K562 (cell line): ENCODE data around the gene ANGEL2. TPM values are rescaled to one million over a fixed set of nuclear protein-coding genes. Genes with fewer than 3 reads are reported as not detected.

Experiments
- ATAC-seq: fragments of 200-7000 bp; cut with Tn5 transposase; 3 replicates; pipeline ENCODE4 v1.9.1; 2020; ENCODE audit warnings: moderate library complexity
- BruUV-seq: library from RNA; stranded (reverse); fragments of 400-500 nt; replicated peaks from 2 replicates; lab custom pipeline; 2021; lab: Mats Ljungman, UMichigan
- CTCF ChIA-PET: fragments of 300-600 bp; formaldehyde crosslinking; extraction: SDS; loops from one replicate; lab custom pipeline; 2021; ENCODE audit warnings: low intra/inter-chr PET ratio; lab: Yijun Ruan, JAX
- POLR2A ChIA-PET: fragments of 300-600, 350-650 bp; sonication (Branson Sonifier 250); formaldehyde crosslinking; extraction: SDS; loops from one replicate; lab custom pipeline; 2021; ENCODE audit warnings: antibody characterized with exemption, inconsistent platforms; lab: Yijun Ruan, JAX
- DNase-seq, 4 experiments: peaks; one replicate each; pipeline versions ENCODE4 v3.0.0 to v3.0.0-alpha.2; 2011 to 2018; ENCODE audit warnings: low spot score in 3 of 4, mixed read lengths in 3 of 4; ENCODE audit errors: extremely low read depth in 1 of 4
- FAIRE-seq: peaks from 2 replicates; lab custom pipeline; 2011; peaks lifted over from hg19 to GRCh38; lab: Jason Lieb, UNC
- H2AFZ ChIP-seq: 2 replicates; pipeline ENCODE4 v1.6.0; 2011; ENCODE audit warnings: low read depth, low read length, control low read depth, inconsistent platforms
- H3K27ac ChIP-seq: fragments of 200-600 bp; 3 replicates; pipeline ENCODE4 v1.8.0; 2011; ENCODE audit warnings: low read depth, mild to moderate bottlenecking, control low read depth, inconsistent platforms, low read length, moderate library complexity, mixed read lengths; ENCODE audit errors: extremely low read depth
- H3K27me3 ChIP-seq, 2 experiments: fragments of 300-600 bp in 1 of 2; 2 replicates in 1 of 2; 3 replicates in 1 of 2; pipeline versions ENCODE4 v1.6.0 to v1.8.0; 2011; ENCODE audit warnings: inconsistent platforms in 2 of 2, low read length in 2 of 2, mild to moderate bottlenecking in 1 of 2, mixed read lengths in 1 of 2, moderate library complexity in 1 of 2; ENCODE audit not compliant: control insufficient read depth in 2 of 2, insufficient read depth in 2 of 2
- H3K36me3 ChIP-seq: fragments of 300-600 bp; 3 replicates; pipeline ENCODE4 v1.8.0; 2011; ENCODE audit warnings: mild to moderate bottlenecking, low read length, inconsistent platforms; ENCODE audit not compliant: control insufficient read depth, insufficient read depth
- H3K4me1 ChIP-seq, 2 experiments: fragments of 200-600 bp in 1 of 2; replicated peaks in 1 of 2; 2 replicates in 1 of 2; 3 replicates in 1 of 2; pipeline versions ENCODE4 v1.5.1 to v1.8.0; 2011; ENCODE audit warnings: inconsistent platforms in 2 of 2, low read length in 2 of 2, mild to moderate bottlenecking in 1 of 2, mixed read lengths in 1 of 2, moderate library complexity in 1 of 2; ENCODE audit not compliant: control insufficient read depth in 2 of 2, insufficient read depth in 2 of 2
- H3K4me2 ChIP-seq: 2 replicates; pipeline ENCODE4 v1.6.1; 2011; ENCODE audit warnings: low read length, control low read depth, inconsistent platforms, mixed read lengths; ENCODE audit not compliant: insufficient read depth
- H3K4me3 ChIP-seq: fragments of 200-600 bp; sonication (generic), shearing (Covaris generic); 2 replicates; pipeline ENCODE4 v1.5.1; 2016; ENCODE audit warnings: control low read depth, inconsistent platforms
- H3K79me2 ChIP-seq: fragments of 200-600 bp; 3 replicates; pipeline ENCODE4 v1.8.0; 2011; ENCODE audit warnings: low read length, inconsistent platforms; ENCODE audit not compliant: control insufficient read depth, insufficient read depth
- H3K9ac ChIP-seq, 2 experiments: 2 replicates each; pipeline versions ENCODE4 v1.6.0 to v1.6.1; 2011; ENCODE audit warnings: low read depth in 2 of 2, low read length in 2 of 2, control low read depth in 1 of 2, inconsistent platforms in 1 of 2, mild to moderate bottlenecking in 1 of 2, mixed read lengths in 1 of 2; ENCODE audit not compliant: insufficient read depth in 1 of 2
- H3K9me1 ChIP-seq: one replicate; pipeline ENCODE4 v1.6.0; 2011; ENCODE audit warnings: inconsistent platforms, mild to moderate bottlenecking, low read length, moderate library complexity; ENCODE audit not compliant: control insufficient read depth, insufficient read depth
- H3K9me3 ChIP-seq: replicated peaks from 2 replicates; pipeline ENCODE4 v1.5.1; 2011; ENCODE audit warnings: low read depth, low read length, inconsistent platforms; ENCODE audit not compliant: control insufficient read depth, insufficient read depth
- H4K20me1 ChIP-seq: replicated peaks from 2 replicates; pipeline ENCODE4 v1.6.1; 2011; ENCODE audit warnings: low read length, inconsistent platforms, mixed read lengths; ENCODE audit not compliant: control insufficient read depth, insufficient read depth
- EHMT2 ChIP-seq: fragments of 450-650 bp; IDR thresholded peaks from 2 replicates; pipeline ENCODE4 v1.6.1; 2018; ENCODE audit warnings: antibody characterized with exemption
- ELF4 ChIP-seq: fragments of 450-650 bp; formaldehyde crosslinking; IDR thresholded peaks from 2 replicates; pipeline ENCODE4 v1.4.0; 2022; ENCODE audit warnings: missing genetic modification characterization
- ETS2 ChIP-seq: IDR thresholded peaks from 2 replicates; pipeline ENCODE4 v1.6.1; 2016; ENCODE audit warnings: borderline replicate concordance, missing genetic modification characterization, mild to moderate bottlenecking, moderate library complexity, missing compliant biosample characterization; ENCODE audit not compliant: poor library complexity, severe bottlenecking
- ETV1 ChIP-seq: fragments of 450-650 bp; conservative IDR thresholded peaks from 2 replicates; pipeline ENCODE4 v1.6.1; 2016; ENCODE audit warnings: missing genetic modification characterization, control low read depth, low read depth, missing compliant biosample characterization
- GATAD2B ChIP-seq: fragments of 450-650 bp; IDR thresholded peaks from 2 replicates; pipeline ENCODE4 v1.6.1; 2017; ENCODE audit warnings: mild to moderate bottlenecking, borderline replicate concordance
- JUND ChIP-seq, 2 experiments: IDR thresholded peaks; 2 replicates in 1 of 2; 3 replicates in 1 of 2; pipeline ENCODE4 v1.6.1; 2011; ENCODE audit warnings: borderline replicate concordance in 2 of 2, low read depth in 2 of 2, low read length in 2 of 2, improper control_type of control experiment in 1 of 2, missing biosample characterization in 1 of 2, missing genetic modification characterization in 1 of 2, missing genetic modification reagents in 1 of 2
- MXI1 ChIP-seq: IDR thresholded peaks from 2 replicates; pipeline ENCODE4 v1.6.1; 2011; ENCODE audit warnings: low read depth, mild to moderate bottlenecking, improper control_type of control experiment, low read length
- NCOA4 ChIP-seq: fragments of 450-650 bp; IDR thresholded peaks from 2 replicates; pipeline ENCODE4 v1.6.1; 2018; ENCODE audit warnings: mild to moderate bottlenecking; ENCODE audit not compliant: partially characterized antibody
- SMAD2 ChIP-seq: fragments of 150-350 bp; IDR thresholded peaks from 2 replicates; pipeline ENCODE4 v1.6.1; 2014; ENCODE audit warnings: low read depth, mild to moderate bottlenecking, low read length
- SMARCC2 ChIP-seq: fragments of 450-650 bp; IDR thresholded peaks from 2 replicates; pipeline ENCODE4 v1.6.1; 2017; ENCODE audit warnings: antibody characterized with exemption, moderate library complexity, mild to moderate bottlenecking, low read depth
- TCF7L2 ChIP-seq: fragments of 150-350 bp; IDR thresholded peaks from 2 replicates; pipeline ENCODE4 v1.6.1; 2016; ENCODE audit warnings: low read depth, mild to moderate bottlenecking, low read length, moderate library complexity
- TFAM ChIP-seq: fragments of 250-450 bp; sonication (Bioruptor Pico); conservative IDR thresholded peaks from 2 replicates; pipeline ENCODE4 v1.5.0; 2021; ENCODE audit warnings: mild to moderate bottlenecking, moderate library complexity
- ZNF134 ChIP-seq: fragments of 250-450 bp; sonication (Bioruptor Pico); conservative IDR thresholded peaks from 2 replicates; pipeline ENCODE4 v1.4.0; 2020
- ZNF143 ChIP-seq: sonication (generic); formaldehyde crosslinking; IDR thresholded peaks from 2 replicates; pipeline ENCODE4 v1.9.0; 2022; ENCODE audit warnings: mild to moderate bottlenecking, missing genetic modification reagents
- ZNF263 ChIP-seq: sonication (generic); formaldehyde crosslinking; IDR thresholded peaks from 2 replicates; pipeline ENCODE4 v1.8.0; 2022; ENCODE audit warnings: mild to moderate bottlenecking, missing genetic modification reagents, borderline replicate concordance
- ZNF77 ChIP-seq: fragments of 250-450 bp; sonication (Bioruptor Pico); IDR thresholded peaks from 2 replicates; pipeline ENCODE4 v1.5.0; 2020
- WGBS: fragments of 100-300 bp; shearing (Covaris generic); methylation state at CpG from one replicate; pipeline ENCODE4 v1.1.6; 2016; ENCODE audit warnings: low coverage, mixed read lengths; ENCODE audit not compliant: insufficient coverage; ENCODE audit errors: missing lambda C conversion rate; 5-methylcytosine and 5-hydroxymethylcytosine counted together
- in situ Hi-C: fragments of 300-500 bp; cut with MboI; formaldehyde crosslinking; loops from 4 replicates; pipeline ENCODE4 v1.15.0; 2018; ENCODE audit warnings: inconsistent platforms, mixed read lengths
- intact Hi-C: fragments of 100-400 bp; cut with micrococcal nuclease; formaldehyde crosslinking; loops from 2 replicates; pipeline ENCODE4 v1.14.2; 2022
- polyA plus RNA-seq, 8 experiments: library from polyadenylated mRNA; depleted of rRNA in 4 of 8; stranded (reverse) in 5 of 8; unstranded in 3 of 8; fragments of >200 nt; fragmentation: Nextera tagmentation in 2 of 8; fragmentation: Illumina TruSeq in 1 of 8; extraction: Ambion mirVana in 2 of 8; extraction: Trizol in 1 of 8; gene quantifications; 2 replicates each; pipeline versions ENCODE4 v1.2.1 to v1.2.3, GENCODE V29; 2011 to 2014; ENCODE audit warnings: inconsistent platforms in 1 of 8, missing spikeins in 1 of 8
- total RNA-seq, 7 experiments: library from RNA; depleted of rRNA in 6 of 7; stranded (reverse); fragments of >200 nt in 6 of 7; fragmentation: Illumina TruSeq in 2 of 7; extraction: Trizol in 2 of 7; gene quantifications; 2 replicates each; pipeline versions ENCODE4 v1.2.1 to v1.2.3, GENCODE V29; 2011 to 2021; ENCODE audit warnings: low replicate concordance in 1 of 7
- TF ChIP-seq, protein P1 (sequence below): sonication (generic); formaldehyde crosslinking; IDR thresholded peaks from 2 replicates; pipeline ENCODE4 v1.8.0; 2022; ENCODE audit warnings: mild to moderate bottlenecking, missing genetic modification reagents
- TF ChIP-seq, protein P2 (sequence below): fragments of 250-450 bp; sonication (Bioruptor Pico); IDR thresholded peaks from 2 replicates; pipeline ENCODE4 v1.8.0; 2021; ENCODE audit warnings: moderate library complexity, mild to moderate bottlenecking, inconsistent platforms

Gene ANGEL2
- total and polyA plus RNA-seq, 9 of the 15 experiments (the other 6 are each of a cell fraction or from before 2014, with no cell fraction given): 6.8 to 34.6 (median 26.2) TPM

DNA sequence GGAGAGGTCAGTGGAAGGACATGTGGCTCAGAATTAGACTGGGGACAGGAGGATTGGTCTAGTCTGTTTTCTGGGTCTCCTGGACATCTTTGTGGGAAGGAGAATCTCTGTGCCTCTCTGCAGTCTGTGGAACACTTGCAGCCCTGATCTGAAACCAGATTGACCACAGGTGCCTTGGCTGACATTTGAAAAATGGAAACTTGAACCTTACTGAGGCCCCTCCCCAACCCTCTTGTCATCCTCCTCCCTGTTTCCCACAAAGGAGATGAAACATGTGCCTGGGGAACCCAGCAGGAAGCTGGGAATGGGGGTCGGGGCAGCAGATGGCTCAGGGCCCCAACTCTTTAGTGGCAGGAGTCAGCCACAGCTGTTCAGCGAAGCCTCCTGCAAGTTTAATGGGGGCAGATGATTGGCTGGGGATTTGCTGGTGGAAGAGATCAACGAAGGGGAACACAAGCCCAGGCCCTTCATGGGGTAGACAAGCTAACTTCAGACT lies 47.3 kb downstream of the ANGEL2 start:
- no TSS peak for BruUV-seq
- POLR2A ChIA-PET: interaction anchor here (0.6 to 1.1 kb wide), 5 partner anchors 11 to 420 kb away, joined by 3 to 5 read pairs (median 3); no protein-coding TSS in a partner anchor
- no peak for TF ChIP-seq TCF7L2
- no peak for TF ChIP-seq JUND (IDR thresholded peaks at IDR 0.05; ENCODE audit: borderline replicate concordance, low read depth, low read length)
- no peak for TF ChIP-seq JUND (tag; IDR thresholded peaks at IDR 0.05; ENCODE audit: borderline replicate concordance, low read depth, low read length)
- no peak for TF ChIP-seq SMAD2
- TF ChIP-seq GATAD2B: no peak
- no peak for TF ChIP-seq ELF4 (CRISPR knock-in tag)
- no peak for TF ChIP-seq ETV1
- TF ChIP-seq ZNF143: no peak
- TF ChIP-seq, protein P1, sequence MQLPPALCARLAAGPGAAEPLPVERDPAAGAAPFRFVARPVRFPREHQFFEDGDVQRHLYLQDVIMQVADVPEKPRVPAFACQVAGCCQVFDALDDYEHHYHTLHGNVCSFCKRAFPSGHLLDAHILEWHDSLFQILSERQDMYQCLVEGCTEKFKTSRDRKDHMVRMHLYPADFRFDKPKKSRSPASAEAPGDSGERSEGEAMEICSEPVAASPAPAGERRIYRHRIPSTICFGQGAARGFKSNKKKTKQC: no peak
- TF ChIP-seq ETS2: no peak
- TF ChIP-seq ZNF263 (CRISPR knock-in tag): no peak
- no peak for TF ChIP-seq ZNF134
- TF ChIP-seq SMARCC2: no peak
- TF ChIP-seq TFAM (CRISPR knock-in tag): no peak
- no peak for TF ChIP-seq MXI1
- no peak for TF ChIP-seq EHMT2
- TF ChIP-seq, protein P2, sequence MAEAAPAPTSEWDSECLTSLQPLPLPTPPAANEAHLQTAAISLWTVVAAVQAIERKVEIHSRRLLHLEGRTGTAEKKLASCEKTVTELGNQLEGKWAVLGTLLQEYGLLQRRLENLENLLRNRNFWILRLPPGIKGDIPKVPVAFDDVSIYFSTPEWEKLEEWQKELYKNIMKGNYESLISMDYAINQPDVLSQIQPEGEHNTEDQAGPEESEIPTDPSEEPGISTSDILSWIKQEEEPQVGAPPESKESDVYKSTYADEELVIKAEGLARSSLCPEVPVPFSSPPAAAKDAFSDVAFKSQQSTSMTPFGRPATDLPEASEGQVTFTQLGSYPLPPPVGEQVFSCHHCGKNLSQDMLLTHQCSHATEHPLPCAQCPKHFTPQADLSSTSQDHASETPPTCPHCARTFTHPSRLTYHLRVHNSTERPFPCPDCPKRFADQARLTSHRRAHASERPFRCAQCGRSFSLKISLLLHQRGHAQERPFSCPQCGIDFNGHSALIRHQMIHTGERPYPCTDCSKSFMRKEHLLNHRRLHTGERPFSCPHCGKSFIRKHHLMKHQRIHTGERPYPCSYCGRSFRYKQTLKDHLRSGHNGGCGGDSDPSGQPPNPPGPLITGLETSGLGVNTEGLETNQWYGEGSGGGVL (CRISPR knock-in tag): no peak
- no peak for TF ChIP-seq ZNF77 (CRISPR knock-in tag)
- no peak for TF ChIP-seq NCOA4

More for the DNA sequence above, 47.3 kb downstream of the ANGEL2 start:
- Histone ChIP-seq H3K27ac (no peak overlapping the region), H3K9me1 (peaks cover 3% of the 10 kb centered on the region), H3K79me2 (no peaks in the 10 kb centered on the region), H3K4me2 (no peak overlapping the region), H3K36me3 (no peaks in the 10 kb centered on the region), H3K9me3 (no peaks in the 10 kb centered on the region), H3K27me3 (peaks cover 61 to 76% of the 10 kb centered on the region in 2 experiments), H2AFZ (no peak overlapping the region), H3K4me1 (no peaks in the 10 kb centered on the region), H3K4me3 (no peak overlapping the region), H4K20me1 (peaks cover 8% of the 10 kb centered on the region), H3K9ac (no peak overlapping the region)
- DNase-seq: no peak
- FAIRE-seq: no peak
- CTCF ChIA-PET: no interaction called here
- in situ Hi-C loops (no loop called here), intact Hi-C loops (no loop called here)
- ATAC-seq: no peak
- 7% methylated on average over 3 of the region's 3 CpGs for WGBS
